K562 treated with DMSO at 1 percent for 48 hours (cell line): ENCODE measurements around the gene BRAT1. TPM values are rescaled to one million over a fixed set of nuclear protein-coding genes. Genes with fewer than 3 reads are reported as not detected.

Source experiments
- total RNA-seq: library from RNA; unstranded; fragments of 300-600 nt; gene quantifications from 2 replicates; pipeline ENCODE4 v1.2.3, GENCODE V29; 2022; ENCODE audit warnings: low replicate concordance; ENCODE audit errors: extremely low read depth

The BRAT1 gene
- not detected in 2 replicates for total RNA-seq

GRCh38 chr7:2555121-2556052, at the start of gene BRAT1:
TSS of gene BRAT1 (minus strand) at chr7:2555524. CDS start at chr7:2554431, 1,093 bp downstream.

GRCh38 chr7:2558629-2559282, 3.4 kb upstream of the BRAT1 start, which contains the start of gene IQCE:
TSS of gene IQCE (plus strand) at chr7:2558979. CDS start at chr7:2559182, 203 bp downstream.

GRCh38 chr7:2519119-2519930, 36.0 kb downstream of the BRAT1 start, which contains the start of gene LFNG:
TSS of gene LFNG (plus strand) at chr7:2519774. CDS start at chr7:2519862, 88 bp downstream.

Other genes starting within 250 kb of the BRAT1 start
- gene SNX8, start 241.1 kb downstream of the BRAT1 start, total RNA-seq, result not detected in 2 replicates
- gene EIF3B, start 200.7 kb downstream of the BRAT1 start, total RNA-seq, result not detected in 2 replicates
- not detected in 2 replicates for gene CHST12, start 151.9 kb downstream of the BRAT1 start, total RNA-seq
- not detected in 2 replicates for gene GRIFIN, start 79.1 kb downstream of the BRAT1 start, total RNA-seq
- gene LFNG, start 35.8 kb downstream of the BRAT1 start, total RNA-seq, result not detected in 2 replicates
- gene IQCE, start 3.5 kb upstream of the BRAT1 start, total RNA-seq, result not detected in 2 replicates
- gene TTYH3, start 76.5 kb upstream of the BRAT1 start, total RNA-seq, result not detected in 2 replicates
- gene AMZ1, start 132.7 kb upstream of the BRAT1 start, total RNA-seq, result not detected in 2 replicates